SK-N-SH (cell line): Measurements from ENCODE around the gene RGPD4. TPM values are rescaled to one million over a fixed set of nuclear protein-coding genes. Genes with fewer than 3 reads are reported as not detected.

Source experiments
- CTCF ChIA-PET: fragments of 300-600, 350-600 bp; formaldehyde crosslinking; extraction: SDS; loops from one replicate; lab custom pipeline; 2021; lab: Yijun Ruan, JAX
- POLR2A ChIA-PET: fragments of 350-600 bp; sonication (Branson Sonifier 250); formaldehyde crosslinking; extraction: SDS; loops from one replicate; lab custom pipeline; 2020; ENCODE audit warnings: antibody characterized with exemption, inconsistent platforms; lab: Yijun Ruan, JAX
- DNase-seq: peaks from one replicate; pipeline ENCODE4 v3.0.0; 2012
- H2AFZ ChIP-seq: fragments of 200-600 bp; sonication (generic); 2 replicates; pipeline ENCODE4 v1.8.1; 2016; ENCODE audit warnings: antibody characterized with exemption, mild to moderate bottlenecking, low read depth
- H3F3A ChIP-seq: fragments of 200-600 bp; sonication (generic); replicated peaks from 2 replicates; pipeline ENCODE3; 2016; ENCODE audit warnings: antibody characterized with exemption, mild to moderate bottlenecking; ENCODE audit not compliant: insufficient read depth
- H3K27ac ChIP-seq, 2 experiments: fragments of 200-500 bp in 1 of 2; fragments of 200-600 bp in 1 of 2; sonication (Bioruptor generic) in 1 of 2; sonication (generic), shearing (Covaris generic) in 1 of 2; 2 replicates each; pipeline versions ENCODE4 v1.5.1 to v1.6.1; 2014 to 2016; ENCODE audit warnings: low read depth in 2 of 2, inconsistent platforms in 1 of 2, low read length in 1 of 2, mild to moderate bottlenecking in 1 of 2, mixed read lengths in 1 of 2
- H3K27me3 ChIP-seq: fragments of 200-600 bp; sonication (generic), shearing (Covaris generic); 2 replicates; pipeline ENCODE4 v1.6.1; 2016; ENCODE audit warnings: mixed run types; ENCODE audit not compliant: insufficient read depth
- H3K36me3 ChIP-seq, 2 experiments: fragments of 200-500 bp in 1 of 2; fragments of 200-600 bp in 1 of 2; sonication (Bioruptor generic) in 1 of 2; sonication (generic) in 1 of 2; replicated peaks in 1 of 2; 2 replicates each; pipeline versions ENCODE3 to v1.5.1; 2014 to 2016; ENCODE audit warnings: low read length in 1 of 2, mild to moderate bottlenecking in 1 of 2; ENCODE audit not compliant: insufficient read depth in 2 of 2, control insufficient read depth in 1 of 2
- H3K4me1 ChIP-seq, 2 experiments: fragments of 200-500 bp in 1 of 2; fragments of 200-600 bp in 1 of 2; sonication (Bioruptor generic) in 1 of 2; sonication (generic), shearing (Covaris generic) in 1 of 2; 2 replicates each; pipeline versions ENCODE4 v1.5.1 to v1.6.1; 2014 to 2016; ENCODE audit warnings: low read depth in 1 of 2, low read length in 1 of 2, mixed run types in 1 of 2; ENCODE audit not compliant: insufficient read depth in 2 of 2, control insufficient read depth in 1 of 2
- H3K4me2 ChIP-seq: fragments of 200-600 bp; sonication (generic), shearing (Covaris generic); 2 replicates; pipeline ENCODE4 v1.6.1; 2017; ENCODE audit warnings: mixed run types
- H3K4me3 ChIP-seq, 2 experiments: fragments of 200-500 bp in 1 of 2; fragments of 200-600 bp in 1 of 2; sonication (Bioruptor generic) in 1 of 2; sonication (generic), shearing (Covaris generic) in 1 of 2; 2 replicates each; pipeline versions ENCODE4 v1.5.1 to v1.8.1; 2014 to 2016; ENCODE audit warnings: low read depth in 2 of 2, inconsistent platforms in 1 of 2, low read length in 1 of 2, mild to moderate bottlenecking in 1 of 2, mixed read lengths in 1 of 2, moderate library complexity in 1 of 2
- H3K79me2 ChIP-seq: fragments of 200-600 bp; sonication (generic); 2 replicates; pipeline ENCODE4 v1.8.1; 2017; ENCODE audit warnings: mild to moderate bottlenecking; ENCODE audit not compliant: insufficient read depth
- H3K9ac ChIP-seq: fragments of 200-600 bp; sonication (generic); 2 replicates; pipeline ENCODE4 v1.6.1; 2017; ENCODE audit warnings: mixed run types
- H3K9me2 ChIP-seq: fragments of 200-600 bp; sonication (generic); 2 replicates; pipeline ENCODE4 v1.6.1; 2017; ENCODE audit warnings: mixed run types
- H3K9me3 ChIP-seq: fragments of 200-600 bp; sonication (generic); 2 replicates; pipeline ENCODE4 v1.6.1; 2017; ENCODE audit warnings: mixed run types, mild to moderate bottlenecking, moderate library complexity
- H4K20me1 ChIP-seq: fragments of 200-600 bp; sonication (generic); 2 replicates; pipeline ENCODE4 v1.6.1; 2017; ENCODE audit warnings: mild to moderate bottlenecking, mixed run types; ENCODE audit not compliant: insufficient read depth
- FOSL2 ChIP-seq: IDR thresholded peaks from 2 replicates; pipeline ENCODE4 v1.4.0; 2012; ENCODE audit warnings: low read depth, mild to moderate bottlenecking, moderate library complexity, borderline replicate concordance
- FOXM1 ChIP-seq: IDR thresholded peaks from 2 replicates; pipeline ENCODE4 v1.4.0; 2012; ENCODE audit warnings: low read depth, mild to moderate bottlenecking
- GATA2 ChIP-seq: sonication (generic); formaldehyde crosslinking; IDR thresholded peaks from 2 replicates; pipeline ENCODE4 v1.5.0; 2020; ENCODE audit warnings: mild to moderate bottlenecking, missing genetic modification reagents
- IRF3 ChIP-seq: fragments of 150-350 bp; IDR thresholded peaks from 2 replicates; pipeline ENCODE4 v1.6.1; 2016; ENCODE audit warnings: mild to moderate bottlenecking, low read depth, low read length
- JUND ChIP-seq: IDR thresholded peaks from 2 replicates; pipeline ENCODE4 v1.4.0; 2012
- NRF1 ChIP-seq: IDR thresholded peaks from 2 replicates; pipeline ENCODE4 v1.6.1; 2012; ENCODE audit warnings: low read depth, mild to moderate bottlenecking, low read length
- POLR2AphosphoS5 ChIP-seq: IDR thresholded peaks from 2 replicates; pipeline ENCODE4 v1.6.1; 2012; ENCODE audit warnings: low read depth, low read length
- REST ChIP-seq: IDR thresholded peaks from 2 replicates; pipeline ENCODE4 v1.6.1; 2012; ENCODE audit warnings: mild to moderate bottlenecking, low read depth, low read length, moderate library complexity
- RFX5 ChIP-seq: IDR thresholded peaks from 2 replicates; pipeline ENCODE4 v1.6.1; 2012; ENCODE audit warnings: mild to moderate bottlenecking, improper control_type of control experiment, low read length
- SIN3A ChIP-seq: IDR thresholded peaks from 2 replicates; pipeline ENCODE4 v1.6.1; 2012; ENCODE audit warnings: low read depth, mild to moderate bottlenecking, low read length, moderate library complexity, borderline replicate concordance
- SMC3 ChIP-seq: IDR thresholded peaks from 2 replicates; pipeline ENCODE4 v1.6.1; 2012; ENCODE audit warnings: low read depth, low read length, improper control_type of control experiment
- TAF1 ChIP-seq: IDR thresholded peaks from 2 replicates; pipeline ENCODE4 v1.6.1; 2012; ENCODE audit warnings: low read depth, mild to moderate bottlenecking, low read length, moderate library complexity, borderline replicate concordance
- TCF12 ChIP-seq: IDR thresholded peaks from 2 replicates; pipeline ENCODE4 v1.4.0; 2012
- USF2 ChIP-seq: fragments of 150-350 bp; IDR thresholded peaks from 2 replicates; pipeline ENCODE4 v1.6.1; 2017; ENCODE audit warnings: antibody characterized with exemption, low read length, low read depth, borderline replicate concordance
- ZBTB33 ChIP-seq: IDR thresholded peaks from 2 replicates; pipeline ENCODE4 v1.4.0; 2012; ENCODE audit warnings: low read depth, borderline replicate concordance
- WGBS: methylation state at CpG from one replicate; pipeline ENCODE4 v1.1.6; 2017; ENCODE audit warnings: low lambda C conversion rate; 5-methylcytosine and 5-hydroxymethylcytosine counted together
- polyA plus RNA-seq, 3 experiments: library from polyadenylated mRNA; depleted of rRNA; stranded (reverse); fragments of >200 nt; gene quantifications; 2 replicates each; pipeline ENCODE4 v1.2.3, GENCODE V29; 2012

Gene RGPD4
- polyA plus RNA-seq, 1 of the 3 experiments (the other 2 are of a cell fraction), result not detected

- no peaks in the 10 kb centered on the region for H3K27me3 ChIP-seq
- H3K4me1 ChIP-seq, result peaks cover 0 to 7% of the 10 kb centered on the region in 2 experiments; a peak in 2 of 4 replicates
- no peak overlapping the region for H3K4me3 ChIP-seq
- H4K20me1 ChIP-seq, result no peaks in the 10 kb centered on the region
- no peaks in the 10 kb centered on the region for H3K9me3 ChIP-seq
- ChIA-PET CTCF (interaction anchor here (1.6 to 1.7 kb wide), 2 partner anchors 9 kb away, joined by 6 to 7 read pairs; no protein-coding TSS in a partner anchor), POLR2A (no interaction called here)
- H3K4me2 ChIP-seq, result no peak overlapping the region
- no peaks in the 10 kb centered on the region for H3K36me3 ChIP-seq
- DNase-seq, result no peak
- H3K79me2 ChIP-seq, result no peaks in the 10 kb centered on the region
- no peaks in the 10 kb centered on the region for H3F3A ChIP-seq
- WGBS, result 18% methylated on average over 3 of the region's 3 CpGs
- H3K9ac ChIP-seq, result no peak overlapping the region
- H2AFZ ChIP-seq, result no peak overlapping the region
- H3K9me2 ChIP-seq, result no peaks in the 10 kb centered on the region
- H3K27ac ChIP-seq, result no peak overlapping the region; a peak in 1 of 4 replicates
- 0 out of 2 replicates have a peak, but pooled peaks have one; percentile 21 for TF ChIP-seq GATA2 (CRISPR knock-in tag)
- no peak for TF ChIP-seq JUND
- TF ChIP-seq USF2, result no peak
- TF ChIP-seq FOXM1, result no peak
- TF ChIP-seq SIN3A, result no peak
Measured at GRCh38 chr2:107927034-107927534, 100.4 kb downstream of the RGPD4 start.

GRCh38 chr2:107931412-107931811 is 104.7 kb downstream of the RGPD4 start:
- DNase-seq, result no peak
- no peak overlapping the region for H2AFZ ChIP-seq
- 87% methylated on average over 3 of the region's 3 CpGs for whole genome bisulfite sequencing
- H3K4me2 ChIP-seq, result no peak overlapping the region
- H3K4me1 ChIP-seq, result peaks cover 0 to 7% of the 10 kb centered on the region in 2 experiments; a peak in 2 of 4 replicates
- H3K27me3 ChIP-seq, result no peaks in the 10 kb centered on the region
- no peak overlapping the region for H3K27ac ChIP-seq
- H3K9me3 ChIP-seq, result no peaks in the 10 kb centered on the region
- H3K4me3 ChIP-seq, result no peak overlapping the region
- H3F3A ChIP-seq, result no peaks in the 10 kb centered on the region
- no peaks in the 10 kb centered on the region for H4K20me1 ChIP-seq
- H3K36me3 ChIP-seq, result no peaks in the 10 kb centered on the region
- ChIA-PET POLR2A (no interaction called here), CTCF (interaction anchor here (0.6 to 1.4 kb wide), 4 partner anchors 213 to 1293 kb away, joined by 3 read pairs; no protein-coding TSS in a partner anchor)
- H3K9ac ChIP-seq, result no peak overlapping the region
- H3K79me2 ChIP-seq, result no peaks in the 10 kb centered on the region
- no peak for TF ChIP-seq ZBTB33
- TF ChIP-seq POLR2AphosphoS5, result no peak
- TF ChIP-seq NRF1, result no peak
- no peak for TF ChIP-seq SMC3
- TF ChIP-seq IRF3, result no peak
- no peak for TF ChIP-seq RFX5
- no peak for TF ChIP-seq REST
- TF ChIP-seq FOSL2, result no peak
- TF ChIP-seq GATA2 (CRISPR knock-in tag), result no peak
- TF ChIP-seq TCF12, result no peak
- no peak for TF ChIP-seq TAF1
- no peaks in the 10 kb centered on the region for H3K9me2 ChIP-seq
